Hematopoietic multipotent progenitor cell treated with erythropoietin and hydrocortisone succinate and interleukin-3 and kit ligand, for 6 days (in vitro differentiated cells): Measurements from ENCODE around the gene NOD1.
"Not testable (repeated sequence)": the region's sequence is repeated elsewhere in the genome, so short reads cannot be mapped to it uniquely, and the experiment has no call there.

ENCODE experiments used
- DNase-seq: peaks from one replicate; pipeline ENCODE4 v3.0.0-alpha.2; 2015

NOD1 gene

GRCh38 chr7:30503274-30504212 lies 25.0 kb upstream of the NOD1 start:
- peak; percentile 21 for DNase-seq

- DNase-seq: peak; percentile 36
These were observed 24.1 kb upstream of the NOD1 start for GRCh38 chr7:30502470-30503251.

GRCh38 chr7:30501264-30501663 lies 22.7 kb upstream of the NOD1 start:
- no peak for DNase-seq

- no peak for DNase-seq
These were observed 14.6 kb upstream of the NOD1 start for GRCh38 chr7:30493228-30493627.

GRCh38 chr7:30491417-30491816 lies 12.8 kb upstream of the NOD1 start:
- DNase-seq: no peak

GRCh38 chr7:30487371-30487770 lies 8.8 kb upstream of the NOD1 start:
- no peak for DNase-seq

- DNase-seq: no peak
These were observed 7.1 kb upstream of the NOD1 start for GRCh38 chr7:30485667-30486066.

- not testable (repeated sequence) for DNase-seq
These were observed 2.8 kb upstream of the NOD1 start for GRCh38 chr7:30481416-30481815.

- peak; percentile 76 for DNase-seq
These were observed 877 bp upstream of the NOD1 start for GRCh38 chr7:30479202-30480120.

- peak; percentile 41 for DNase-seq
These were observed 2.0 kb downstream of the NOD1 start for GRCh38 chr7:30476459-30477145.

GRCh38 chr7:30475580-30475979 lies 3.0 kb downstream of the NOD1 start:
- no peak for DNase-seq

- DNase-seq: no peak
These were observed 3.7 kb downstream of the NOD1 start for GRCh38 chr7:30474893-30475292.

- no peak for DNase-seq
These were observed 4.1 kb downstream of the NOD1 start for GRCh38 chr7:30474485-30474884.

- no peak for DNase-seq
These were observed 4.7 kb downstream of the NOD1 start for GRCh38 chr7:30473903-30474302.

GRCh38 chr7:30472784-30473775 lies 5.5 kb downstream of the NOD1 start:
- DNase-seq: no peak

- no peak for DNase-seq
These were observed 6.4 kb downstream of the NOD1 start for GRCh38 chr7:30472081-30472783.

- DNase-seq: no peak
These were observed 7.4 kb downstream of the NOD1 start for GRCh38 chr7:30471205-30471604.

GRCh38 chr7:30470771-30471170 lies 7.8 kb downstream of the NOD1 start:
- peak; percentile 54 for DNase-seq

- DNase-seq: no peak
These were observed 8.3 kb downstream of the NOD1 start for GRCh38 chr7:30470163-30470770.

- DNase-seq: no peak
These were observed 9.3 kb downstream of the NOD1 start for GRCh38 chr7:30469303-30469702.
